Measurements from ENCODE around the gene NIM1K. TPM values are rescaled to one million over a fixed set of nuclear protein-coding genes. Genes with fewer than 3 reads are reported as not detected.

Gene NIM1K
- total RNA-seq, 1 donor from 2014 or later = 0.54 TPM

GRCh38 chr5:43275391-43275790 lies 83.4 kb downstream of the NIM1K start:
- H3K27me3 ChIP-seq (ENCODE audit: insufficient read depth, low read length) = peaks cover 3% of the 10 kb centered on the region
- no peaks in the 10 kb centered on the region for H4K20me1 ChIP-seq (ENCODE audit: insufficient read depth, low read length)
- H3K79me2 ChIP-seq (ENCODE audit: insufficient read depth, low read length) = no peaks in the 10 kb centered on the region
- H3K9ac ChIP-seq (ENCODE audit: low read length) = no peak overlapping the region
- H3K4me1 ChIP-seq (ENCODE audit: insufficient read depth, low read length) = no peaks in the 10 kb centered on the region
- Mint-ChIP-seq H3K4me1 (ENCODE audit: low read depth, unreplicated experiment) (no peaks in the 10 kb centered on the region), H3K36me3 (ENCODE audit: low read depth, unreplicated experiment) (peaks cover 1% of the 10 kb centered on the region), H3K27ac (ENCODE audit: unreplicated experiment) (no peak overlapping the region), H3K9me3 (ENCODE audit: unreplicated experiment) (peaks cover 2% of the 10 kb centered on the region), H3K27me3 (ENCODE audit: low read depth, unreplicated experiment) (peaks cover 11% of the 10 kb centered on the region), H3K4me3 (ENCODE audit: unreplicated experiment) (no peak overlapping the region)
- DNase-seq (ENCODE audit: low read depth) = no peak
- H3K4me2 ChIP-seq (ENCODE audit: low read length) = no peak overlapping the region
- H3K4me3 ChIP-seq (ENCODE audit: insufficient read depth, low read depth, low read length) = no peak overlapping the region
- TF ChIP-seq EZH2 (IDR thresholded peaks at IDR 0.05; ENCODE audit: insufficient read depth, low read length) = no peak
- no peaks in the 10 kb centered on the region for H3K9me3 ChIP-seq (ENCODE audit: insufficient read depth, low read depth, low read length)
- H2AFZ ChIP-seq (ENCODE audit: low read depth, low read length) = no peak overlapping the region
- H3K27ac ChIP-seq (ENCODE audit: low read depth, low read length) = no peak overlapping the region
- H3K36me3 ChIP-seq (ENCODE audit: insufficient read depth, low read length) = no peaks in the 10 kb centered on the region
- no peak for FAIRE-seq

GRCh38 chr5:43279548-43280274 lies 87.7 kb downstream of the NIM1K start:
- FAIRE-seq (no peak), DNase-seq (ENCODE audit: low read depth) (no peak)
- peaks cover 1% of the 10 kb centered on the region for H3K36me3 Mint-ChIP-seq (ENCODE audit: low read depth, unreplicated experiment)
- no peak overlapping the region for H3K4me3 Mint-ChIP-seq (ENCODE audit: unreplicated experiment)
- Histone ChIP-seq H3K9ac (ENCODE audit: low read length) (no peak overlapping the region), H3K27ac (ENCODE audit: low read depth, low read length) (no peak overlapping the region), H4K20me1 (ENCODE audit: insufficient read depth, low read length) (no peaks in the 10 kb centered on the region), H3K4me2 (ENCODE audit: low read length) (no peak overlapping the region), H3K9me3 (ENCODE audit: insufficient read depth, low read depth, low read length) (no peaks in the 10 kb centered on the region), H3K79me2 (ENCODE audit: insufficient read depth, low read length) (no peaks in the 10 kb centered on the region), H3K36me3 (ENCODE audit: insufficient read depth, low read length) (no peaks in the 10 kb centered on the region), H3K4me3 (ENCODE audit: insufficient read depth, low read depth, low read length) (no peak overlapping the region), H3K27me3 (ENCODE audit: insufficient read depth, low read length) (peaks cover 3% of the 10 kb centered on the region), H3K4me1 (ENCODE audit: insufficient read depth, low read length) (no peaks in the 10 kb centered on the region), H2AFZ (ENCODE audit: low read depth, low read length) (no peak overlapping the region)
- H3K9me3 Mint-ChIP-seq (ENCODE audit: unreplicated experiment) = peaks cover 2% of the 10 kb centered on the region
- no peak overlapping the region for H3K27ac Mint-ChIP-seq (ENCODE audit: unreplicated experiment)
- TF ChIP-seq CTCF (IDR thresholded peaks at IDR 0.05; ENCODE audit: insufficient read depth, low read depth, low read length) (no peak), EZH2 (IDR thresholded peaks at IDR 0.05; ENCODE audit: insufficient read depth, low read length) (no peak)
- H3K4me1 Mint-ChIP-seq (ENCODE audit: low read depth, unreplicated experiment) = no peaks in the 10 kb centered on the region
- peaks cover 6% of the 10 kb centered on the region for H3K27me3 Mint-ChIP-seq (ENCODE audit: low read depth, unreplicated experiment)

GRCh38 chr5:43281840-43282658 lies 90.0 kb downstream of the NIM1K start:
- Histone ChIP-seq H3K9me3 (ENCODE audit: insufficient read depth, low read depth, low read length) (no peaks in the 10 kb centered on the region), H2AFZ (ENCODE audit: low read depth, low read length) (no peak overlapping the region), H3K4me2 (ENCODE audit: low read length) (no peak overlapping the region), H3K36me3 (ENCODE audit: insufficient read depth, low read length) (no peaks in the 10 kb centered on the region), H3K27ac (ENCODE audit: low read depth, low read length) (no peak overlapping the region), H3K27me3 (ENCODE audit: insufficient read depth, low read length) (peaks cover 1% of the 10 kb centered on the region), H3K9ac (ENCODE audit: low read length) (no peak overlapping the region), H3K79me2 (ENCODE audit: insufficient read depth, low read length) (no peaks in the 10 kb centered on the region), H3K4me1 (ENCODE audit: insufficient read depth, low read length) (no peaks in the 10 kb centered on the region), H3K4me3 (ENCODE audit: insufficient read depth, low read depth, low read length) (no peak overlapping the region), H4K20me1 (ENCODE audit: insufficient read depth, low read length) (no peaks in the 10 kb centered on the region)
- Mint-ChIP-seq H3K27ac (ENCODE audit: unreplicated experiment) (no peak overlapping the region), H3K4me1 (ENCODE audit: low read depth, unreplicated experiment) (no peaks in the 10 kb centered on the region), H3K9me3 (ENCODE audit: unreplicated experiment) (no peaks in the 10 kb centered on the region), H3K36me3 (ENCODE audit: low read depth, unreplicated experiment) (peaks cover 6% of the 10 kb centered on the region), H3K4me3 (ENCODE audit: unreplicated experiment) (no peak overlapping the region), H3K27me3 (ENCODE audit: low read depth, unreplicated experiment) (peaks cover 6% of the 10 kb centered on the region)
- FAIRE-seq (no peak), DNase-seq (ENCODE audit: low read depth) (peak; percentile 11)
- TF ChIP-seq CTCF (IDR thresholded peaks at IDR 0.05; ENCODE audit: insufficient read depth, low read depth, low read length) (no peak), EZH2 (IDR thresholded peaks at IDR 0.05; ENCODE audit: insufficient read depth, low read length) (no peak)

Data from astrocyte (in vitro differentiated cells and primary cell).